ENCODE data around the gene CEPT1.

DNA sequence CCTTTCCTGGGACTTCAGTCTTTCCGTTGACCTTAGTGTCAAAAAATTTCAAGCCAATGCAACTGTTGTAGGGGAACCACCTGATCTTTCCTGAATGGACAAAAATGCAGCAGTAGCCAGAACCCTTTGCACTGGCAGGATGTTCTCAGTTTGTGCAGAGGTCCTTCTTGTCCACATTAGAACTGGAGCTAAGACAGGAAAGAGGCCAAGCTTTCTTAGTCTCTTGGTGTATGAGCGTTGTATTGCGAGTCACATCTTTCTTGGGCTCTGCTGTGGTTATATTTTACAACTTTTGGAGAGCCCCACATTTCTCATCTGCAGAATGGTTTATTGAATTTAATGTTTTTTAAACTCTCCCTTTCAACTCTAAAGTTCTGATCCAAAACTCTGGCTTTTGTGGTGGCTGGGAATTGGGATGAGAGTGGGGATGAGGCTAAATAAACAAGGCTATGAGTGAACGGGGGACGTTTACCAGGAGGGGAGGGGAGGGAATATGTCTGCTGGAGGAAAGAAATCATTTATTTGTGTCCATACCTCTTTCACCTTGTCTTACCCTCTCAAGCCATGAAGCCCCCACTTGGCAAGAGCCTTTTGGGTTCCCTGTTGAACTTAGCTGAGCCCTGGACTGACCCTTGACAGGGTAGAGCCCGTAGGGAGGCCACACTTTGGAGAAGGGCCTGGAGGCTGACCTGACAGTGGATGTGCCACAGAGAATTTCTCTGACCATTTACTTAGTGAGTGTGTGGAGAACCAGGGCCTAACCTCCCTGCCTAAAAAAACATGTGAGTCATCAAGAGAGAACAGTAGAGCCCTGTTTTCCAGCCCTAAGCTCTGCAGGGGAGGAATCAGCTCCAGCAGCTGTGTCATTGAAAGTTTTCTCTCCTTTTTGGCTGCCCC is 88.1 kb downstream of the CEPT1 start:
- TF ChIP-seq EP300 (IDR thresholded peaks at IDR 0.05) (no peak), POLR2AphosphoS5 (IDR thresholded peaks at IDR 0.05) (no peak)
- TF ChIP-seq, protein P1, sequence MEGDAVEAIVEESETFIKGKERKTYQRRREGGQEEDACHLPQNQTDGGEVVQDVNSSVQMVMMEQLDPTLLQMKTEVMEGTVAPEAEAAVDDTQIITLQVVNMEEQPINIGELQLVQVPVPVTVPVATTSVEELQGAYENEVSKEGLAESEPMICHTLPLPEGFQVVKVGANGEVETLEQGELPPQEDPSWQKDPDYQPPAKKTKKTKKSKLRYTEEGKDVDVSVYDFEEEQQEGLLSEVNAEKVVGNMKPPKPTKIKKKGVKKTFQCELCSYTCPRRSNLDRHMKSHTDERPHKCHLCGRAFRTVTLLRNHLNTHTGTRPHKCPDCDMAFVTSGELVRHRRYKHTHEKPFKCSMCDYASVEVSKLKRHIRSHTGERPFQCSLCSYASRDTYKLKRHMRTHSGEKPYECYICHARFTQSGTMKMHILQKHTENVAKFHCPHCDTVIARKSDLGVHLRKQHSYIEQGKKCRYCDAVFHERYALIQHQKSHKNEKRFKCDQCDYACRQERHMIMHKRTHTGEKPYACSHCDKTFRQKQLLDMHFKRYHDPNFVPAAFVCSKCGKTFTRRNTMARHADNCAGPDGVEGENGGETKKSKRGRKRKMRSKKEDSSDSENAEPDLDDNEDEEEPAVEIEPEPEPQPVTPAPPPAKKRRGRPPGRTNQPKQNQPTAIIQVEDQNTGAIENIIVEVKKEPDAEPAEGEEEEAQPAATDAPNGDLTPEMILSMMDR (IDR thresholded peaks at IDR 0.05), result no peak
